Stimulated activated CD4-positive, alpha-beta T cell treated with anti-CD3 and anti-CD28 coated beads, Interleukin-4, amount 100 ng/mL, for 48 hours (primary cell): Measurements from ENCODE around the gene EFCAB6.

Experiments used
- DNase-seq, 2 donors: peaks; one replicate each; pipeline ENCODE4 v3.0.0-alpha.2; 2020; ENCODE audit warnings: low read depth in 2 of 2

The EFCAB6 gene

DNA sequence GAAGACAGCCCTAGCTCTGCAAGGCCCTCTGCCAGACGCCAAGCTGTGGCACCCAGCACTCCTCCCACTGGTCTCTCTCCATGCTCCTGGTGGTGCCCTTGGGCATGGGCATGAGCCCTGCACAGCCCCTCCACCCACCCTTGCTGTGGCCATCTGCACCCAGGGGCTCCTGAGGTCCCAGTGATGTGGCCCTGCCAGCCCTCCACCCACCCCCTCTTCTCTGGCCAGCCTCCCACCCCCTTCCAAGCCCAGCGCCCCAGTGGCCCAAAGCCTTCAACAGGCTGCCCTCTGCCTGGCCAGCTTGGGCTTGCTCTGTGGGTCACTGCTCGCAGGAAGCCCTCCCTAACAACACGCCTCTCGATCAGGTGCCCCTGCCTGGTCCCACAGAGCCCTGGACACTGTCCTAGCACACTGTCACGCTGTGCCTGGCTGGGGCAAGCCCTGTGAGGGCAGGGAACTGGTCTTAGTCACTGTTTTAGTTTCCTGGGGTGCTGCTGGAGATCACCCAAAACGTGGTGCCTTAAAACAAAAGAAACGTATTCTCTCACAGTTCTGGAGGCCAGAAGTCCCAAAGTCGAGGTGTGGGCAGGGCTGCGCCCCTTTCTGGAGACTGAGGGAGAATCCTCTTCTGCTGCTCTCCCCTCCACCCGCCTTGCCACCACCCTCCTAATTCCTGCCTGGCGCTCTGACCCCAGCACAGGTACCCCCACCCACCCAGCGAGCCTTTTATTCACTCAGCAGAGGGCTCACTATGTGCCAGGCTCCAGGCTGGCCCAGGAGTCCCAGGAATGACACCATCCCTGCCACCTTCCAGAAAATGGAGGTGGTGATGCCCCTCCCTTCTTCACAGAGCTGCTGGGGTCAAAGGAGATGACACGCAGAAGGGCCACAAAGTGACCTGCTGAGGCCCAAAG, 35.5 kb upstream of the EFCAB6 start:
- DNase-seq: no peak

DNA sequence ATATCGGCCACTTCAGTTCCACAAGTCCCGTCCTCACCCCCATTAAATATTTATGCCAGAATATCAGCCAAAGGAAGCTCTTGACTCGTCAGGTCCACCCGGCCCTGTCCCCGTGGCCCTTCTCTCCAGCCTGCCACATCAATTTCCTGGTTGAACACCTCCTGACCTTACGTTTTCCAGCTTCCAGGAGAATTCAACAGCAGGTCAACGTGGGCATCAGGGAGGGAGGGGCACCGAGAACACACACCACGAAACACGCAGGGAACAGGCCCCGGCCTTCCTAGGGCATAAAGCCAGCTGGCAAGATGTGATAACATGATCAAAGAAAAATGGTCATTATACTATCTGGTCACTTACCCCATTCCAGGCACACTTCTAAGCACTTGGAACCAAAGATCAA, 34.9 kb upstream of the EFCAB6 start:
- no peak for DNase-seq

DNA sequence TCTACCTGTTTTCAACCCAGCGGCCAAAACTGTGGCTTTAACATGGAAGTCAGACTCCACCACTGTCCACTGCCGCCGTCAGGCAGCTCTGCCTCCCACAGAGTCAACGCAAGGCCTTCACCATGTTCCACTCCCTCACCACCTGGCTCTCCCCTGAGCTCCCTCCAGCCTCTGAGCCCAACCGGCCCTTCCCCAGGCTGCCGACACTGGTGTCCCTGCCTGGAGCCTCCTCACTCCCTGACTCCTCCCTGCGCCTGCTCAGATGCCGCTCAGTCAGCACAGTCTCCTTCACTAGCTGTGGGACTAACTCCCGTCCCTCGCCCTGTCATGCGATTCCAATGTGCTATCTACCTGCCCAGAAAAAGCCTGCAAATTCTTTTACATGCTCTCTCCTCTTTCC, 33.9 kb upstream of the EFCAB6 start:
- no peak for DNase-seq

DNA sequence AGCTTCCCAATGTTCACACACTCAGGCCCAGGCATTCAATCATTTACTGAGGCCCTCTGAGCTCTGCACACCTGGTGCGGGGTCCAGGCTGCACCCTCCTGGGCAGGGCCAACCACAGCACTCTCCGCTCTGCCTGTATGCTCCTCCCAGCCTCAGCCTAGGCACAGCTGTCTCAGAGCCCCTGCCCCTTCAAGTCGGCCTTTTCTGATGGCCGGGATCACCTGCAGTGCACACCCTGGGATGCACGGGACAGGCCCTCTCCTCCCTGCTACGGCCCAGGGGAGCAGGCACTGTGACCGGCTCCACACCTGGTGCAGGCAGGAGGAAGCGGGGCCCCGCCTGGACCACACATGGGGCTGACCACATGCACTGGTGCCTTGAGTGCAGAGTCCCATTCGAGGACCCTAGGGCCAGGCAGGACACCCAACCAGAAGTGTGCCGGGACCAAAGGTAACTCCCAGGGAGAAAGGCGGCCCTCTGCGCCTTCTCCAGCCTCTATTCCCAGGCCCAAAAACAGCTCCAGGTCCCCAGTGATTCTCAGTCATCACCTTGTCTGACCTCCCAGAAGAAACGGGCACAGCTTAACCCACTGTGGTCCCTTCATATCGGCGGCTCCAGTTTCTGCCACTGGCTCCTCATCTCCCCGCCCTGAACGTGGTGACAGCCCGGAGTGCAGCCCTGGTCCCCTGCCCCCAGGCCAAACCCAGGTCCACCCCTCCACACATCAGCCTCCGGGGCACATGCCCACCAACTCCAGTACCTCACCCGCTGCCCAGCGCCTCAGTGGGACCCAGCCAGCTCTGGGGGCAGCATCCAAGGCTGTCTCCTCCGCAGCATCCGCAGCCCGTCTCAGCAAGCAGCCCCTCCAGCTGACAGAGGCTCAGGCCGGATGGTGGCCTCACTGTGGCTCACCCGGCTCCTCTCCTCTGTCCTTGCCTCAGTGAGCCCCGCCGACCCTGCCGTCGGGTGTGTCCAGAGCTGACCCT, 32.7 kb upstream of the EFCAB6 start:
- DNase-seq: no peak

DNA sequence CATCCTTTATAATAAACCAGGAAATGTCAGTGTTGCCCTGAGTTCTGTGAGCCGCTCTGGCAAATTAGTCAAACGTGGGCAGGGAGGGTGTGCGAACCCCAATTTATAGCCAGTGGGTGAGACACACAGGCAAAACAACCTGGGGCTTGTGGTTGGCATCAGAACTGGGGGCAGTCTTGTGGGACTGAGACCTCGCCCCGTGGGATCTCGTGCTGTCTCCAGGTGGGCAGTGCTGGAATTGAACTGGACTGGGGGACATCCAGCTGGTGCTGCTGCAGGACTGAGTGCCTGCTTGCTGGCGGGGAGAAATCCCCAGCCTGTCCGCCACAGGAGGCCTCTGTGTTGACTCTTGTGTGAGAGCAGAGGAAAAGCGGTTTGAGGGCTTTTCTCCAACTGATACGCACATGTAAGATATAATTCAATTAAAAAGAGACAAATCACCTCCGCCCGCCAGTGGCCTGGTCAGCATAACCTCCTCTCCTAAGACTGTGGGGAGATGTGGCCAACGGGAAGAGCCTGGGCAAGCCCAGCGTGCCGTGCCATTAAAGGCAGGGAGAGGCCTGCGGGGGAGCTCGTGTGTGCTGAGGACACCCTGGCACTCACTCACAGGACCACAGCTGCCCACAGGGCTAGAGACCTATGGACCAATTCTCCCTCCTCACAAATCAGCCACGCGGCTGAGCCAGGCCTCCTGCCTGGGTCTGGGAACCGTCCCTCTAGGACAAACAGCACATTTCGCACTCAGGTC, 31.9 kb upstream of the EFCAB6 start:
- no peak for DNase-seq

DNA sequence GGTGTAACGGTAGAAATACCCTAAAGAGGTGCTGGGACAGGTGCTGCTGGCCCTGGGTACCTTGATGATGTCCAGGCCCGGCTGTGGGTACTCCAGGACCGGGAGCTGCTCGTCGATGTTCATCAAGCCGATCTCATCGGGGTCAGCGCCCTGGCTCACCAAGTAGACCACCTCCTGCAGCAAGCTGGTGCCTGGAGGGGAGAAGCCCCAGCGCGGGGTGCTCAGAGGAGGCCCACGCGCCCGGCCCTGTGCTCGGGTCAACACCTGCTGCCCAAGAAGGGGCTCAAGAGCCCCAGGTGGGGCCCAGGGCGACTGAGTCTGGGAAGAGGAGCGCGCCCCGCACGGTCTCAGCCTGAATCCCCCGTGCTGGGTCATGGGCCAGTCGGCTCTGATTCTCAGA, 29.6 kb upstream of the EFCAB6 start:
- DNase-seq: no peak

DNA sequence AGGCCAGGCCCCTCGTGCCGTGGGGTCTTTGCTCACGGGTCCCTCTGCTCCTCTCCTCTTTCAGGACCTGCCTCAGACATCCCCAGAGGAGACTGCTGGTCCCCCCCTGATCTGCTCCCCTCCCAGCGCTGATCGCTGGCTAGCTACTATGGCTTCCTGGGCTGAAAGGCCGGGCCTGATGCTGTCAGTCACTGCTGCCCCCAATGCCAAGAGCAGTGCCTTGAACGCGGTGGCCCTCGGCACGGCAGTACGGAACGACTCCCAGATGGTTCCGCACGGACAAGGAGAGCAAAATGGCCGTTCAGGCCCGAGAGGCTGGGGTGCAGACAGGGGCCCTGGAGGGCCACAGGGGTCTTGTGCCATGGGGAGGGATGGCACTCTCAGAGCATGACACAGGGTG, 28.7 kb upstream of the EFCAB6 start:
- DNase-seq: no peak

DNA sequence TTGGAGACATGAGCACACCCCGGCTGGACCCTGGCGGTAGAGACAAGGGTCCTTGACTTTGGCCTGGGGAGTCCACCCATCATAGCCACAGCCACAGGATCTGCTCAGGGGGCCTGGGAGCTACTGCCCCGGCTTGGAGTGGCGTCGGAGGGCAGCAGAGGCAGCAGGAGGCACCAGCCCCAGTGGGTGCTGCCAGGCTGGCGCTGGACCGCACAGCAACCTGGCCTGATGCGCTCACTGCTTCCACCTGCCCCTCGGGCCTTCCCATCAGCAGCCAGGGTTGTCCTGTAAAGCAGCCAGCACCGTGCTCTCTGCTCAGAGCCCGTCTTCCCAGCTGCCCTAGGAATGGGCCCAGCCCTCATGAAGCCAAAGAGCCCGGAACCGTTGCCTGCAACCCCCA, 28.3 kb upstream of the EFCAB6 start:
- DNase-seq: no peak

DNA sequence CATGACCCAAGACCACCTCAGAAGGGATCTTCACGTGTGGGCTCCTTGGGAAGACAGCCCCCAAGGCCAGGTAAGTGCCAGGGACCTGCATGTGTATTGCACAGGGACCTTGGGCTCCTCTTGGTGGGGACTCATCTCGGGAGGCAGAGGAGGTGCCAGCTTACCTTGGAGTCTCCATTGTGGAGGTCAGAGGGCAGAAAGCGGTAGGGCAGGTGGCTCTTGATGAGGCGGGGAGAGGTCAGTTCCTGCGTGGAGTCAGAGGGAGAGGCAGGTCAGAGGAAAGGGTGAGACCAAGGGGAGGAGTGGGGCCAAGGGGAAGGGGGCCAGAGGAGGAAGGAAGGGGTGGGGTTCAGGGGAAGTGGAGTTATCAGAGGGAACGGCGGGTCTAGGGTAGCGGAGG, 27.7 kb upstream of the EFCAB6 start:
- DNase-seq: no peak

DNA sequence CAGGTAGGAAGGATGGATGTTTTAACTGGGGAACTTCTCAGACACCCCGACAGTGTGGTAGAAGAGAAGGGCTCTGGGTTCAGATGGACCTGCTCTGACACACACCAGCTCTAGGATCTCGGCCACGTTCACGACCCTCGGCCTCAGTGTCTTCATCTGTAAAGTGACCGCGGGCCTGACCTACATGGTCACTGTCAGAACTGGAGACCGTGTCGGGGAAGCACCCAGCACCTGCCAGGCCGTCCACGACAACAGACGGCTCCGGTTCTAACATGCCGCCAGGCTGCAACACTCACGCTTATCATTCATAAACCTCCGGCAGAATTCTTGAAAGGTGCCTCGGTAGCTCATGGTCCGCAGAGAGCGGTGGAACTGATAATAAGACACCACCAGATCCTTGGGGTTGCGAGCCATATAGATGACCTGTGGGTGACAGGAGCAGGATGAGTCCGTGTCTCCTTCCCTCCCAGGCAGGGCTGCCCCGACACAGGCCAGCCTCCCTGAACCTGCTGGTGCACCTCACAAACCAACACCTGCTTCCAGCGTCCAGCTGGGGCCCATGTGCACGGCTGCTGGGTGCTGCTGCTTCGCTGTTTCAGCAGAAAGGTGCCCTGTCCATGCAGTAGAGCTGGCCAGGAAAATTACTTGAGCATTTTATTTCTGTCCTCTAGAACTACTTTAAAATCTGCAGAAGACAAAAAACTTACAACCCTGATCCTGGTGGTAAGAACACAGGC, 26.6 kb upstream of the EFCAB6 start:
- no peak for DNase-seq

DNA sequence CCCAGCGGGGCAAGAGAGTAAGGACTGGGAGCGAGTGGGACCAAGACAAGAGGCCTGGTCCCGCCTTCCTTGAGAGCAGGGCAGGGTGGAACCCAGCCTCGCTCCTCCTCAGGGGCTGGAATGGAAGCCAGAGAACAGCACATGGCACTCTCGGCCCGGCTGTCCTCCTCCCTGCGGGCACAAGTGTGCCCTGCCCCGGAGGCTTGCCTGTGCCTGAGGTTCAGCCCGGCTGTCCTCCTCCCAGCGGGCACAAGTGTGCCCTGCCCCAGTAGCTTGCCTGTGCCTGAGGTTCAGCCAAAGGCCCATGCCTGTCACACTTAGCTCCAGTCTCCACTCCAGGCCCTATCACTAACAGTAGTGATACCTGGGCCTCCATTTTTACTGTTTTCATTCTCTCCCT, 26.1 kb upstream of the EFCAB6 start:
- DNase-seq: no peak

DNA sequence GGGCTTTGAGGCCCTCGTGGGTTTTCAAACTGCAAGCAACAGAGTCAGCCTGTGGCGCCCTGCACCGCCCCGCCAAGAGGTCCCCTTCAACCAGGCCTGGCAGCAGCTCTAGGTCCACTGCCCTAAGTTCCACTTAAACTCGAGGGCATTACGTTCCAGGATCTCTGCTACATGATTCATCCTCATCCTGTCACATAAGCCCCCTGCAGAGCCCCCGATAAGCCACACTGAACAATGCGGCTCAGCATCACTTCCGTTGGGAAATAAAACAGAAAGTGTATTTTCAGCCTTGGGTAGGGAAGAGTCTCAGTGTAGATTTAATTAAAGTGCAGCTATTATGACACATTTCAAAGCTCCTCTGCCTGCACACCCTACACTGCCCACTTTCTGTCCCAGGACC, 25.6 kb upstream of the EFCAB6 start:
- DNase-seq: no peak

DNA sequence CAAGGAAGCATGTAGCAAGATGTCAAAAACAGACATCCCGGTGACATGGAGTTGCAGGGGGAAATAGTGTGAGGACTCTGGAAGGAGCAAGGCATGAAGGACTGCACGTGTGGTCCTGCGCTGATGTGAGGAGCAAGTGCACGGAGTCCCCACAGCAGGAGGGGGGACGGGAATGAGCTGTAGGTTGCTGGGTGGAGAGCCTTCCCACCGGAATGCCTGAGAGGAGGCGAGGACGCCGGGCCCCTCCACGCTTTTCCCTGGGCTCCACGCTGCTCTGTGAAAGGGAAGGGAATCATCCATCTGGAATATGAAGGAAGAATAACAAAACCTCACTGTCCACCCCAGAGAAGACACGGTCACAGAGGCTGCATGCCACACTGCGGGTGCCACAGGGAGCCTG, 23.6 kb upstream of the EFCAB6 start:
- DNase-seq: no peak

DNA sequence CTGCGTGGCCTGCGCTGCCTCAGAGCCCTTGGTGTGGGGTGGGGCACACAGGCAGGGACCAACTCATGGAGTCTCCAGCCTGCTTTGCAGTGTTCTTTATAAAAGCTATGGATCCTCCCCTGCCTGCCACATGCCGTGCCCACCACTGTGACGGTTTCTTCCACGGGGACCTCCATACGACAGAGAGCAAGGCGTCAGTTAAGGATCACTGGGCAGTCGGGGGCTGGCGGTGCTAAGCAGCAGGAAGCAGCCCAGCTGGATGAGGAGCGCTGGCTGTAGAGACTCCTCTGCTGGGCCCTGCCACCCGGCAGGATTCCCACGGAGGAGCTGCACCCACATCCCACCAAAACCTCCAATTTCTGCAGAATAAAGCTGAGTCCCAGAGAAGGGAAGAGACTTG, 23.1 kb upstream of the EFCAB6 start:
- no peak for DNase-seq

DNA sequence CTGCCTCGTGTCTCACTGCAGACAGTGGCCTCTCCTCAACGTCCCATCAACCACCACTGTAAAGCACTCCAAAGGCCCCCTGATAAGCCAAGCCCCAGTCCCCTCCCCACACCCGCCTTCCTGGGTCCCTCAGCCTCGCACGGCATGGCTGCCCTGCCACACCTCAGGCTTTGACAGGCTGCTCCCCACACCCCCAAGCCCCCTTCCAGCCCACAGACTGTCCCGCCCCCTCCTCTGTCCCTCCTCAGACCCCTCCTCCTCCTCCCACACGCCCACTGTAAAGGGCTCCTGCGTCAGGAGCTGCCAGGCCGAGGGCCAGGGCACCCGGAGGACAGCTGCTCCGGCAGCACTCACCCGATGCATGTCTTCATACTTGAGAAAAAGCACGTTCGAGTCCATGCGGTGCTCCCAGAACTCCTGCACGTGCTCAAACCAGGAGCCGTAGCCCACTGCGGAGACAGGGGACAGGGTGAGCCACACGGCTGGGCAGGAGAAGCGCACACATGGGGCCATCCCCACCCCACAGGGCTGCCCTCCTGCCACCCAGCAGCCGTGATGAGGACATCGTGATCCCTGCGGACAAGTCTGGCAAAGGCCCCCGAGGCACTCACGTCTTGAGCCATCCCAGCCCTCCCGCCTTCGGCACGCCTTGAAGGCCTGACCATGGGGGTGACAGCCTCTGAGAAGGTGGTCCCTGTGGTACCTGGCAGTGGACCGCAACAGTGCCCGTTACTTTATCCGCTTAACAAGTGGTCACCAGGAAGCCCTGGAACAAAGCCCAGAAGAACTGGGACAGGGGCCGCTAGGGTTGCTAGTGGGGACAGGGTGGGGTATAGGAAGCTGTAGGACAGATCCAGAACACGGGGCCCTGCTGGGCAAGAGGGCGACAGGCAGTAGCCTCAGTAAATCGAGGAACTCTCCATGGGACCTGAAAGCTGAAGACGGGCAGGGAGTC, 21.5 kb upstream of the EFCAB6 start:
- DNase-seq: no peak

DNA sequence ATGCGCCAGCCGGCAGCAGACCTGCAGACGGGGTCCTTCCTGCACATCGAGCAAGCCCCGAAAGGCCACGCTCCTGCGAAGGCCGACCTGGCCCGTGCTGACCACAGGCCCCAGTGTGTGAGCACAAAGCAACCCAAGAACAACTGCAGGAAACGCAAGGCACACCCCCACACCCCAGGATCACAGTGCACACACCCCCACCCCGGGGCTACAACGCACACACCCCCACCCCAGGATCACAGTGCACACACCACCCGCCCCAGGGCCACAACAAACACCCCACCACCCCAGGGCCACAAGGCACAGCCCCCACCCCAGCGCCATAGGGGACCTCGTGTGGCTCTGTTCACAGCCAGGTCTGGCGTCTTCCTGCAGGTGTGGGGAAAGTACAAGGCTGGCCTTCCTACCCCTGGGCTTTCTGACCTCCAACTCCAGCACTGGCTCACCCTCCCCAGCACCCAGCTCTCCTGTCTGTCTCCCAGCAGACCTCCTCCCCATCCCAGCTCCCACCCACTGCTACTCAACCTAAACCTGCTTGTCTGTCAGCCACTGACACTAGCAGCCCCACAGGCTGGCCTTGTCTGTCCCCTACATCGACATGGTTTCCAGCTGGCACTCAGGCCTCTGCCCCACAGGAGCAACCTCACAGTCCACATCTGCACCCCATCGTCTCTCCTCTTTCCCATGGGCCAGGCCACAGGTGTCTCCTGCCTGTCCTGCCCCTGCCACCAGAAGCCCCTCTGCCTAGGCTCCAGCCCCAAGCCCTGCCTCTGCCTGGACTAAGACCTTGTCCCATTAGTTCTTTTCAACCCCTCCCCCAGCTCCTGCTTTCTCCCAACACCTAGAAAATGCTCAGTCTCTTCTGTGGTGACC, 20.5 kb upstream of the EFCAB6 start:
- DNase-seq: no peak

DNA sequence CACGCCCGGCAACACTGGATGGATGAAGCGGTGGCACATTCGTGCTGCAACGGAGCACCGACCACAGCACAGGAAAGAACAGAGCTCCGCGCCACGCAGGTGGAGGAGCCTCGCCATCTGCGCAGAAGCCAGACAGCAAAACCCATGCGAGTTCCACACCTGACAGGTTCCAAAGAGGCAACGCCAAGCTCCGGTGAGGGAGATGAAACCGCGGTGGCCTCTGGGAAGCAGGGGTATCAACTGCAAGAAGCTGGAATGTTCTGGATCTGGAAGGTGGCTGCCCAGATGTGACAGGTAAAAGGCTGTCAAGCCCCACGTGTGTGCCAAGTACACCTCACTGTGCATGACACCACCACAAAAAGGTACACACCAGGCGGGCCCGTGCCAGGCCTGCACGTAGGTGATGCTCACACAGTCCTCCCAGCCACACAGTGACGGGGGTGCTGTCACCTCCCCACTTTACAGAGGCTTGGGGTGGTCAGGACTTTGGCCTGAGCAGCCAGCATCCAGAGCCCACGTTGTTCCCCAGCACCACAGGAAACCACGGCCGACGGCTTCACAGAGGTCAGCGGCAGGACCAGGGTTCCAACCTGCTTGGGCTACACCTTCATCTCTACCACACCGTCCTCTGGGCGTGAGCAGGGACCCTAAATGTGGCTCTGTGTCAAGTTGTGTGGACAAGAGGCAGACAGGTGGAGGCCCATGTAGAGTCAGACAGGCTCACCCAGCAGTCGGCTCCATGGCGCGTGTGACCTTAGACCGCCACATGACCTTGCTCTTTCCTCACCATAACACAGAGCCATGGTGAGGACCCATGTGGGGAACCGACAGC, 19.7 kb upstream of the EFCAB6 start:
- no peak for DNase-seq

DNA sequence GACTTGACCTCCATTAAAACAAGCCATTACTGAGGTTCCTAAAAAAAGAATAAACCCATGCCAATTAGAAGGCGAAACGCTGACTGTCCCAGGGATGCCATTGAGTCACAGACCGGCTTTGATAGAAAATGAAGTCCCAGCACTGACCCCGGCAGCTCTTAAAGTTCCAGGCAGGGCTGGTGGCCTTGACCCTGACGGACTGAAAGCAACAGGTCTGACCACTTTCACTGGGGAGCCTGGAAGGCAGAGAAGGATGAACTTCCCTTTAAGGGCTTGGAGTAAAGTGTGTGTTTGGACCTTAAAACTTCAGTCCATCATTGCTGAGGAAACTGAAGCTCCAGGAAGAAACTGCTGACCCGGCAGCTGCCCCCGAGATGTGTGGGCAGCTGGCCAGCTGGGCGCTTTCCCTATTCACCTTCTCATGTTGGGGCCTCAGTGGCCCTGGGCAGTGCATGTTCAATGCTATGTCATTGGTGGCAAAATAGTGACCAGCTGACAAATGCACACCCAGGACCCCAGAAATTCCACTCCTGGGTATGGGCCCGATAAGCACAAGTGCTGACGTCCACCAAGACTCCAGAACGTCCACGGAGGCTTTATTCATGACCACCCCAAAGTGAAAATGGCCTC, 18.9 kb upstream of the EFCAB6 start:
- DNase-seq: no peak
